GM23248 (cell line): ENCODE data around the gene TNNI2. TPM values are rescaled to one million over a fixed set of nuclear protein-coding genes. Genes with fewer than 3 reads are reported as not detected.
"Not testable (repeated sequence)": the region's sequence is repeated elsewhere in the genome, so short reads cannot be mapped to it uniquely, and the experiment has no call there.

Experiments used
- DNase-seq: peaks from one replicate; pipeline ENCODE4 v3.0.0-alpha.2; 2015
- H2AFZ ChIP-seq: fragments of 200-600 bp; sonication (generic); 2 replicates; pipeline ENCODE4 v1.6.1; 2016; ENCODE audit warnings: antibody characterized with exemption
- H3F3A ChIP-seq: fragments of 200-600 bp; sonication (generic); 2 replicates; pipeline ENCODE4 v1.6.1; 2016; ENCODE audit warnings: mild to moderate bottlenecking, antibody characterized with exemption, mixed run types; ENCODE audit not compliant: insufficient read depth
- H3K27ac ChIP-seq: fragments of 200-600 bp; sonication (generic); 2 replicates; pipeline ENCODE4 v1.5.1; 2016; ENCODE audit warnings: mild to moderate bottlenecking
- H3K27me3 ChIP-seq: fragments of 200-600 bp; sonication (generic); replicated peaks from 2 replicates; pipeline ENCODE4 v1.6.1; 2016; ENCODE audit warnings: mild to moderate bottlenecking; ENCODE audit not compliant: insufficient read depth
- H3K36me3 ChIP-seq: fragments of 200-600 bp; sonication (generic); 2 replicates; pipeline ENCODE4 v1.6.1; 2016; ENCODE audit warnings: low read depth, mild to moderate bottlenecking
- H3K4me1 ChIP-seq: fragments of 200-600 bp; sonication (generic); 2 replicates; pipeline ENCODE4 v1.6.1; 2016; ENCODE audit warnings: mild to moderate bottlenecking; ENCODE audit not compliant: insufficient read depth
- H3K4me2 ChIP-seq: fragments of 200-600 bp; sonication (generic); one replicate; pipeline ENCODE4 v1.6.1; 2016; ENCODE audit warnings: mild to moderate bottlenecking; ENCODE audit not compliant: unreplicated experiment
- H3K4me3 ChIP-seq: fragments of 200-600 bp; sonication (generic); 2 replicates; pipeline ENCODE4 v1.5.1; 2016; ENCODE audit warnings: mild to moderate bottlenecking
- H3K79me2 ChIP-seq: fragments of 200-600 bp; sonication (generic); 2 replicates; pipeline ENCODE4 v1.6.1; 2016; ENCODE audit warnings: mild to moderate bottlenecking; ENCODE audit not compliant: insufficient read depth
- H3K9ac ChIP-seq: fragments of 200-600 bp; sonication (generic); 2 replicates; pipeline ENCODE4 v1.6.1; 2016; ENCODE audit warnings: mild to moderate bottlenecking
- H3K9me2 ChIP-seq: fragments of 200-600 bp; sonication (generic); 2 replicates; pipeline ENCODE4 v1.6.1; 2016; ENCODE audit warnings: mixed run types, mild to moderate bottlenecking, moderate library complexity; ENCODE audit not compliant: insufficient read depth
- H3K9me3 ChIP-seq: fragments of 200-600 bp; sonication (generic); one replicate; pipeline ENCODE4 v1.6.1; 2017; ENCODE audit warnings: low read depth
- H4K20me1 ChIP-seq: fragments of 200-600 bp; sonication (generic); 2 replicates; pipeline ENCODE4 v1.6.0; 2016; ENCODE audit not compliant: insufficient read depth
- EZH2 ChIP-seq: fragments of 200-600 bp; sonication (generic); IDR thresholded peaks from 2 replicates; pipeline ENCODE4 v1.6.1; 2018; ENCODE audit warnings: antibody characterized with exemption, mild to moderate bottlenecking; ENCODE audit not compliant: insufficient read depth, poor library complexity, severe bottlenecking
- EZH2phosphoT487 ChIP-seq: fragments of 200-600 bp; sonication (generic); IDR thresholded peaks from 2 replicates; pipeline ENCODE4 v1.6.1; 2018; ENCODE audit warnings: antibody characterized with exemption, moderate library complexity, mild to moderate bottlenecking, low read depth; ENCODE audit not compliant: insufficient read depth
- WGBS, 2 experiments: methylation state at CpG; one replicate each; pipeline ENCODE4 v1.1.6; 2015 to 2017; ENCODE audit warnings: low lambda C conversion rate in 2 of 2, low coverage in 1 of 2; ENCODE audit errors: missing lambda C conversion rate in 2 of 2; 5-methylcytosine and 5-hydroxymethylcytosine counted together
- in situ Hi-C: fragments of 300-500 bp; cut with MboI; formaldehyde crosslinking; loops from 2 replicates; pipeline ENCODE4 v1.15.0; 2020
- polyA plus RNA-seq: library from polyadenylated mRNA; unstranded; fragments of >200 nt; fragmentation: Nextera tagmentation; extraction: Ambion mirVana; gene quantifications from 2 replicates; pipeline ENCODE4 v1.2.1, GENCODE V29; 2016
- total RNA-seq: library from RNA; depleted of rRNA; stranded (reverse); fragments of >200 nt; shearing (Covaris generic); gene quantifications from 2 replicates; pipeline ENCODE4 v1.2.3, GENCODE V29; 2014

The TNNI2 gene
- total and polyA plus RNA-seq, 2 experiments from 2014 or later: not detected

- no peak overlapping the region for H3K9ac ChIP-seq
- H2AFZ ChIP-seq: no peak overlapping the region
- H3K9me2 ChIP-seq: no peaks in the 10 kb centered on the region
- no peaks in the 10 kb centered on the region for H3K27me3 ChIP-seq
- no peak overlapping the region for H3K4me2 ChIP-seq
- TF ChIP-seq EZH2phosphoT487 (no peak), EZH2 (no peak)
- H3F3A ChIP-seq: no peaks in the 10 kb centered on the region
- no peaks in the 10 kb centered on the region for H3K79me2 ChIP-seq
- no peak overlapping the region for H3K27ac ChIP-seq
- no peaks in the 10 kb centered on the region for H4K20me1 ChIP-seq
- WGBS, 2 experiments: 58 to 62% methylated on average over 13 to 14 of the region's 14 CpGs
- DNase-seq: no peak
- no peak overlapping the region for H3K4me3 ChIP-seq
- no peaks in the 10 kb centered on the region for H3K4me1 ChIP-seq
- in situ Hi-C loops: no loop called here
- H3K36me3 ChIP-seq: no peaks in the 10 kb centered on the region
- no peaks in the 10 kb centered on the region for H3K9me3 ChIP-seq
These were observed 44.8 kb downstream of the TNNI2 start for GRCh38 chr11:1883346-1884302.

- H3K36me3 ChIP-seq: no peaks in the 10 kb centered on the region
- H4K20me1 ChIP-seq: no peaks in the 10 kb centered on the region
- no peaks in the 10 kb centered on the region for H3K4me1 ChIP-seq
- no peaks in the 10 kb centered on the region for H3K79me2 ChIP-seq
- H3K4me2 ChIP-seq: no peak overlapping the region
- no peaks in the 10 kb centered on the region for H3F3A ChIP-seq
- no peaks in the 10 kb centered on the region for H3K9me2 ChIP-seq
- H3K9ac ChIP-seq: no peak overlapping the region
- 68 to 73% methylated on average over 5 of the region's 5 CpGs for WGBS, 2 experiments
- no peak overlapping the region for H3K4me3 ChIP-seq
- H2AFZ ChIP-seq: no peak overlapping the region
- H3K27ac ChIP-seq: no peak overlapping the region
- in situ Hi-C loops: no loop called here
- no peak for DNase-seq
- no peaks in the 10 kb centered on the region for H3K9me3 ChIP-seq
- no peaks in the 10 kb centered on the region for H3K27me3 ChIP-seq
- no peak for TF ChIP-seq EZH2phosphoT487
- no peak for TF ChIP-seq EZH2
These were observed 45.5 kb downstream of the TNNI2 start for GRCh38 chr11:1884303-1884700.

GRCh38 chr11:1886551-1886950 lies 47.8 kb downstream of the TNNI2 start:
- H3K27me3 ChIP-seq, H3K79me2 ChIP-seq, H2AFZ ChIP-seq, H3F3A ChIP-seq, in situ Hi-C loops, H3K4me2 ChIP-seq, H4K20me1 ChIP-seq, H3K9me3 ChIP-seq, H3K27ac ChIP-seq, H3K9ac ChIP-seq, H3K36me3 ChIP-seq, DNase-seq, H3K9me2 ChIP-seq, H3K4me1 ChIP-seq, H3K4me3 ChIP-seq: not testable (repeated sequence)
- WGBS, 2 experiments: 69 to 75% methylated on average over 13 of the region's 13 CpGs

- Histone ChIP-seq H3K36me3 (no peaks in the 10 kb centered on the region), H2AFZ (no peak overlapping the region), H3K4me2 (no peak overlapping the region), H3K27me3 (no peaks in the 10 kb centered on the region), H3K27ac (no peak overlapping the region), H3K4me1 (no peaks in the 10 kb centered on the region), H3K9me3 (no peaks in the 10 kb centered on the region), H3F3A (no peaks in the 10 kb centered on the region), H3K79me2 (no peaks in the 10 kb centered on the region), H3K9ac (no peak overlapping the region), H3K4me3 (no peak overlapping the region), H4K20me1 (no peaks in the 10 kb centered on the region), H3K9me2 (no peaks in the 10 kb centered on the region)
- no peak for DNase-seq
- in situ Hi-C loops: no loop called here
- WGBS, 2 experiments: 61 to 67% methylated on average over 11 of the region's 11 CpGs
- TF ChIP-seq EZH2 (no peak), EZH2phosphoT487 (no peak)
These were observed 48.9 kb downstream of the TNNI2 start for GRCh38 chr11:1887451-1888346.
